Fibroblast of pulmonary artery (primary cell): ENCODE results near the gene FEZ2.

Experiments used
- DNase-seq: peaks from one replicate; pipeline ENCODE4 v3.0.0-alpha.2; 2010; ENCODE audit warnings: low read depth
- H3K4me3 ChIP-seq: replicated peaks from 2 replicates; pipeline ENCODE4 v1.5.1; 2011; ENCODE audit warnings: low read depth, mild to moderate bottlenecking, control low read depth, low read length, moderate library complexity
- TF ChIP-seq, protein P1 (sequence below): IDR thresholded peaks from 2 replicates; pipeline ENCODE4 v1.5.1; 2011; ENCODE audit warnings: mild to moderate bottlenecking, control low read depth, low read length, inconsistent platforms; ENCODE audit errors: missing control alignments

The FEZ2 gene

DNA sequence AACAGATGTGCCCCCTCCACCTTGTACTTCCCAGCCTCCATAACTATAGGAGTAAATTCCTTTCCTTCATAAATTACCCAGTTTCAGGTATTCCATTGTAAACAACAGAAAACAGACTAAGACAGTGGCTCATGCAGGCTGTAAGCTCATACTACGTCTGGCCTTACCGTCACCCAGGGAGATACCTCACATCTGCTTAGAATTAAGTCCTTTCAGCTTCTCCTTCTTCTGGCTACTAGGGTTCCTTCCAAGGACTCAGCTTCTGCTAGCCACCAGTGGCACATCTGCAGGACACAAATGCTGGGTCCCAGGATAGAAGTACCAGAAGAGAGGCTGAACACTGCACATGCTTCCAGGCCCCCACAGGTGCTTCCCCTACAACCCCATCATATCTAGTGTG is 22.4 kb upstream of the FEZ2 start:
- no peak overlapping the region for H3K4me3 ChIP-seq
- DNase-seq: no peak
- TF ChIP-seq, protein P1, sequence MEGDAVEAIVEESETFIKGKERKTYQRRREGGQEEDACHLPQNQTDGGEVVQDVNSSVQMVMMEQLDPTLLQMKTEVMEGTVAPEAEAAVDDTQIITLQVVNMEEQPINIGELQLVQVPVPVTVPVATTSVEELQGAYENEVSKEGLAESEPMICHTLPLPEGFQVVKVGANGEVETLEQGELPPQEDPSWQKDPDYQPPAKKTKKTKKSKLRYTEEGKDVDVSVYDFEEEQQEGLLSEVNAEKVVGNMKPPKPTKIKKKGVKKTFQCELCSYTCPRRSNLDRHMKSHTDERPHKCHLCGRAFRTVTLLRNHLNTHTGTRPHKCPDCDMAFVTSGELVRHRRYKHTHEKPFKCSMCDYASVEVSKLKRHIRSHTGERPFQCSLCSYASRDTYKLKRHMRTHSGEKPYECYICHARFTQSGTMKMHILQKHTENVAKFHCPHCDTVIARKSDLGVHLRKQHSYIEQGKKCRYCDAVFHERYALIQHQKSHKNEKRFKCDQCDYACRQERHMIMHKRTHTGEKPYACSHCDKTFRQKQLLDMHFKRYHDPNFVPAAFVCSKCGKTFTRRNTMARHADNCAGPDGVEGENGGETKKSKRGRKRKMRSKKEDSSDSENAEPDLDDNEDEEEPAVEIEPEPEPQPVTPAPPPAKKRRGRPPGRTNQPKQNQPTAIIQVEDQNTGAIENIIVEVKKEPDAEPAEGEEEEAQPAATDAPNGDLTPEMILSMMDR: no peak

DNA sequence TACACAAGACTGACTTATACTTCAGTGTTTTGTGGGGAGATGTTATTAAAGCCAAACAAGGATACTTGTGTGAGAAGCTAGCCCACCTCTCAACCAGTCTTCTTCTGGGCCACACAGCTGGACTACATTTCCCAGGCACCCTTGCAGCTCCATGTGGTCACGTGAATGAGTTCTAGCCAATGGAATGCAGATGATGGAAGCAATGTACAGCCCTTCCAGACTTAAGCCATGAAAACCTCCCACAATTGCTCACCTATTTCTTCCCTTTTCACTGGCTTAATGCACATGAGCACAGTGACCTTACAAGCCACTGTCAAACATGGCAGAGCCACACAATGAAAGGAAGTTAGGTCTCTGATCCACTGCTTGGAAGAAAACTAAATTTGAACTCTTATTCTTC is 20.4 kb upstream of the FEZ2 start:
- TF ChIP-seq, protein P1: no peak
- H3K4me3 ChIP-seq: no peak overlapping the region
- DNase-seq: peak; percentile 84

DNA sequence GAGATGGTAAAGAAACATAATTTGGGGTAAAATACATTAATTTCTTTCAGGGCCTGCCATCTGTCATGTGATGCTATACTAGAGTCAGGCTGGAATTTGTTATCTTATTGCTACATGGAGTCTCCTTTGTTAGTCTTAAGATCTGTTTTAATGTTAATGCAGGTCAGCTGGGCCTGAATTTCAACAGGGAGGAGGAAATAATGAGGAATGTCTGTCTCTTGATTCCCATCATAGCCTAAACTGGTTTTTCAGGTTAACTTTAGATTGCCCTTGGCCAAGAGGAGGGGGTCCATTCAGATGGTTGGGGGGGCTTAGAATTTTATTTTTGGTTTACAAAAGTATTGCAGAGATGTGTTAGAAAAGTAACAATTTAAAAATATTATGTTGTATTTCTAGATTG is 19.0 kb upstream of the FEZ2 start:
- no peak overlapping the region for H3K4me3 ChIP-seq
- TF ChIP-seq, protein P1: no peak

DNA sequence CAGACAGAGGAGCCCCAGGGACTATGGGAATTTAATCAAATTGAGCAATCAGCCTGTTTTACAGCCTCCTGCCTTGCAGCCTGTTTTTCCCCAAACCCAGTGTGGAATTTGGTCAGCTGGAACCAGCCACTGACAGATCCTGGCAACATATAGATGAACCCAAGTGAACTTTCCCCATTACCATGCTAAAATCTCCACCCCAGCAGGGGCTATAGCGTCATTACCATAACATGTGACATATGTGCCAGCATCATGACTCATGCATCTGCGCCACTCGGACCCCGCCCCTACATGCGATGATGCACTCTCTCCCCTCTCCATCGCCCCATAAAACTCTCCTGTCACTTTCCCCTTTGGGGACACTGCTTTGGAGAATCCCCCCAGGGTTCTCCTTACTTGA is 17.3 kb upstream of the FEZ2 start:
- peak; percentile 35 for DNase-seq
- H3K4me3 ChIP-seq: no peak overlapping the region
- TF ChIP-seq, protein P1: no peak

More for the DNA sequence above, 19.0 kb upstream of the FEZ2 start:
- no peak for DNase-seq

DNA sequence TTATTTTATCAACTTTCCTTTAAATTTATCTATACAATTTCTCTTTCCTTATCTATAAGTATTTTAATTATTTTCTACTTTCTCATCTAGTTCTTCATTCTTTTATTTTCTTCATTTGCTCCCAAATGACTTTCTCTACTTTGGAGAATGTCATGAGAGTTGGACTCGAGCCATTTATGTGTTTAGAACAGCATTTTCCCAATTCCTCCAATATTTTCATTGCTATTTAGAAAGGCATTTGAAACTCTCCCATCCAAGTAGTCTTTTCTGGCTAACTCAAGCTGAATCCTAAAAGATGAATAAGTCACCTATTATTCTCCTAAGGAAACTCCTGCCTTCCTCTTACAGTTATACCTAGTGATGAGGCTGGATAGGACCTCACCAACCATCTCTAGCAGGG is 15.8 kb upstream of the FEZ2 start:
- no peak for DNase-seq
- no peak overlapping the region for H3K4me3 ChIP-seq
- TF ChIP-seq, protein P1: no peak

DNA sequence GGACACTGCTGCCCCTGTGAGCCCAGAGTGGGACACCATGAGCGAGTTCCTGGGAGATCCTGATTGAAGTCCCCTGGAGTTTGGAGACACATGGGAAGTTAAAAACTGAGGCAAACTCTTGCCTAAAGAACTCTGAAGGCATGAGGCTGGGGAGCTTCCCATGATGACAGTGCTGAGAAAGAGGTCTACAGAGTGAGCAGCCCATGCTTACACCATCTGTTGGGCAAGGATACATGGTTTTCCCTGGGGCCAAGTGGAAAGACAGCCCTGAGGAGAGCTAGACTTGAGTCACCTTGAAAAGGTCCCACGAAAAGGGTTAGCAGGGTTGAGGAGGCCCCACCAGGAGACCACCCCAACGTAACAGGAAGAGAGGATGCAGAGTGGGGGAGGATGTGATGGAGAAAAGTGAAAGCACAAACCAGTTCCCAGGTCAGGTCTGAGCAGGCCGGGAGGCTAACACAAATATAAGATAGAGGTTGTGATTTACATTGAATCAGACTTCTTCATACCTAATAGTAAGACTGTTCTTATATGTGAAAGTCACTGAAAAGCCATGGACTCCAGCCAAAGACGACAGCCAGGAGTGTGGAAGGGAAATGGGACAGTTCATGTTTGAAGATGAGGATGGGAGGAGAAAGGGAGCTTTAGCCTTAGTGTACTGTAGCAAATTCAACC is 13.5 kb upstream of the FEZ2 start:
- no peak overlapping the region for H3K4me3 ChIP-seq
- DNase-seq: no peak
- TF ChIP-seq, protein P1: no peak

DNA sequence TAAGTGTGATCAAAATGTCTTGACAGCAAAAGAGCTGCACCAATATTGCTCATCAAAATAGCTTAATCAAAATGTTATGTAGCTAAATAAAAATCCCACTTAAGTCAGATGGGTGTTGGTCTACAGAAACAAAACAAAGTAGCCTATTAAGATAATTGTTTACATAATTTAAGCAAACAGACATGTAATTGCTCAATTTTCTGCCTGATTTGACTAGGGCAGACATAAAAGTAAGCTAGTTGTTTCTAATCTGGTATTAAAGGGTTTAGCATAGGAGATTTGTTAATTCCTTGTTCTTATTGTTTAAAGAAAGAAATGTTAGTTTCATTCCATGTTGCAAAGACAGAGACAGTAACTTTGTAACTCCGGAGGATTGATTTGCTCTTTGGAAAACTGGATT is 11.5 kb upstream of the FEZ2 start:
- DNase-seq: no peak
- H3K4me3 ChIP-seq: no peak overlapping the region
- TF ChIP-seq, protein P1: no peak
